ENCODE results near the gene TRPV5. TPM values are rescaled to one million over a fixed set of nuclear protein-coding genes. Genes with fewer than 3 reads are reported as not detected.
A peak's percentile ranks its signal among the peaks of the same experiment; 100 is the strongest.

The TRPV5 gene
- total and polyA plus RNA-seq, 2 donors (not counting 3 experiments of a cell fraction or from before 2014, with no cell fraction given) = not detected

GRCh38 chr7:142873281-142873784 is 60.2 kb downstream of the TRPV5 start:
- H3K9ac ChIP-seq (replicated peaks; ENCODE audit: extremely low read depth, insufficient read depth, low read length) = no peak overlapping the region
- dilution Hi-C loops (cut with MboI; ENCODE audit: extremely low pct_ligation_motif_present, low sequenced_read_pairs) (no loop called here), intact Hi-C loops (cut with micrococcal nuclease) (no loop called here)
- FAIRE-seq (no peak), DNase-seq (ENCODE audit: low read depth, low spot score) (no peak)
- H3K27me3 ChIP-seq (ENCODE audit: control insufficient read depth in 2 of 2, insufficient read depth in 2 of 2, low read length in 2 of 2) = peaks cover 0 to 2% of the 10 kb centered on the region in 2 experiments
- H3K9me1 ChIP-seq (replicated peaks; ENCODE audit: control insufficient read depth, extremely low read depth, insufficient read depth, low read length) = no peaks in the 10 kb centered on the region
- H3K4me2 ChIP-seq (ENCODE audit: insufficient read depth, low read length) = no peak overlapping the region
- TF ChIP-seq EZH2 (IDR thresholded peaks at IDR 0.05; ENCODE audit: borderline replicate concordance, low read depth, low read length, severe bottlenecking) (no peak), GATA2 (IDR thresholded peaks at IDR 0.05; ENCODE audit: insufficient read depth, insufficient read length, low read depth, low read length) (no peak), CTCF (IDR thresholded peaks at IDR 0.05; ENCODE audit: extremely low read depth in 1 of 2, insufficient read depth in 1 of 2, low read depth in 1 of 2, low read length in 2 of 2) (peak; percentile 35 to 48)
- ChIA-PET POLR2A (no interaction called here), CTCF (interaction anchor here (0.8 to 4.0 kb wide), 17 partner anchors 7 to 344 kb away, joined by 3 to 27 read pairs (median 4); no protein-coding TSS in a partner anchor)
- no peaks in the 10 kb centered on the region for H3K9me3 ChIP-seq (replicated peaks; ENCODE audit: control insufficient read depth, insufficient read depth, low read length)
- H3K27ac ChIP-seq (ENCODE audit: insufficient read depth, low read depth, low read length) = no peak overlapping the region
- H3K36me3 ChIP-seq (ENCODE audit: control insufficient read depth in 2 of 2, extremely low read depth in 1 of 2, insufficient read depth in 2 of 2, low read length in 2 of 2) = no peaks in the 10 kb centered on the region
- no TSS peak for BruUV-seq (replicated peaks)
- H3K4me1 ChIP-seq (ENCODE audit: control insufficient read depth, extremely low read depth, insufficient read depth, low read length) = no peaks in the 10 kb centered on the region
- no peak overlapping the region for H3K4me3 ChIP-seq (replicated peaks in 1 of 3; ENCODE audit: insufficient read depth in 1 of 3, low read depth in 1 of 3, low read length in 3 of 3)
- no peaks in the 10 kb centered on the region for H3K79me2 ChIP-seq (ENCODE audit: control insufficient read depth, insufficient read depth, low read length)
- H2AFZ ChIP-seq (ENCODE audit: low read depth, low read length) = no peak overlapping the region
- no peaks in the 10 kb centered on the region for H4K20me1 ChIP-seq (replicated peaks; ENCODE audit: control insufficient read depth, extremely low read depth, insufficient read depth, low read length)

- DNase-seq (ENCODE audit: low read depth, low spot score) = no peak
- dilution Hi-C loops (cut with MboI; ENCODE audit: extremely low pct_ligation_motif_present, low sequenced_read_pairs) = no loop called here
- no peaks in the 10 kb centered on the region for H3K79me2 ChIP-seq (ENCODE audit: control insufficient read depth, insufficient read depth, low read length)
- H3K4me1 ChIP-seq (ENCODE audit: control insufficient read depth, extremely low read depth, insufficient read depth, low read length) = no peaks in the 10 kb centered on the region
- no peak overlapping the region for H3K4me2 ChIP-seq (ENCODE audit: insufficient read depth, low read length)
- intact Hi-C loops (cut with micrococcal nuclease) = no loop called here
- no peaks in the 10 kb centered on the region for H3K36me3 ChIP-seq (ENCODE audit: control insufficient read depth in 2 of 2, extremely low read depth in 1 of 2, insufficient read depth in 2 of 2, low read length in 2 of 2)
- no peak overlapping the region for H3K9ac ChIP-seq (replicated peaks; ENCODE audit: extremely low read depth, insufficient read depth, low read length)
- H2AFZ ChIP-seq (ENCODE audit: low read depth, low read length) = no peak overlapping the region
- H3K9me1 ChIP-seq (replicated peaks; ENCODE audit: control insufficient read depth, extremely low read depth, insufficient read depth, low read length) = no peaks in the 10 kb centered on the region
- H3K4me3 ChIP-seq (replicated peaks in 1 of 3; ENCODE audit: insufficient read depth in 1 of 3, low read depth in 1 of 3, low read length in 3 of 3) = no peak overlapping the region
- no peaks in the 10 kb centered on the region for H4K20me1 ChIP-seq (replicated peaks; ENCODE audit: control insufficient read depth, extremely low read depth, insufficient read depth, low read length)
- TF ChIP-seq POLR2A (IDR thresholded peaks at IDR 0.05; ENCODE audit: low read depth, low read length) = no peak
- TF ChIP-seq CTCF (IDR thresholded peaks at IDR 0.05; ENCODE audit: extremely low read depth in 1 of 2, insufficient read depth in 1 of 2, low read depth in 1 of 2, low read length in 2 of 2) = no peak
- TF ChIP-seq EZH2 (IDR thresholded peaks at IDR 0.05; ENCODE audit: borderline replicate concordance, low read depth, low read length, severe bottlenecking) = no peak
- TF ChIP-seq JUN (IDR thresholded peaks at IDR 0.05; ENCODE audit: borderline replicate concordance, insufficient read depth, insufficient read length, low read depth) = no peak
- TF ChIP-seq MAX (IDR thresholded peaks at IDR 0.05; ENCODE audit: insufficient read depth, insufficient read length) = no peak
- BruUV-seq (replicated peaks) = no TSS peak
- H3K9me3 ChIP-seq (replicated peaks; ENCODE audit: control insufficient read depth, insufficient read depth, low read length) = no peaks in the 10 kb centered on the region
- FAIRE-seq = no peak
- POLR2A ChIA-PET = no interaction called here
- H3K27ac ChIP-seq (ENCODE audit: insufficient read depth, low read depth, low read length) = no peak overlapping the region
- no peaks in the 10 kb centered on the region for H3K27me3 ChIP-seq (ENCODE audit: control insufficient read depth in 2 of 2, insufficient read depth in 2 of 2, low read length in 2 of 2)
- CTCF ChIA-PET = interaction anchor here (0.7 to 4.0 kb wide), 13 partner anchors 9 to 343 kb away, joined by 3 to 27 read pairs (median 4); no protein-coding TSS in a partner anchor
Observed at GRCh38 chr7:142872106-142872675, 61.4 kb downstream of the TRPV5 start.
